NCI-H2171 (cell line): ENCODE results near the gene SUMO4.
"Not testable (repeated sequence)": the region's sequence is repeated elsewhere in the genome, so short reads cannot be mapped to it uniquely, and the experiment has no call there.

Source experiments
- DNase-seq: peaks from one replicate; lab custom pipeline; 2025; lab: John Stamatoyannopoulos, UW

Gene SUMO4

DNA sequence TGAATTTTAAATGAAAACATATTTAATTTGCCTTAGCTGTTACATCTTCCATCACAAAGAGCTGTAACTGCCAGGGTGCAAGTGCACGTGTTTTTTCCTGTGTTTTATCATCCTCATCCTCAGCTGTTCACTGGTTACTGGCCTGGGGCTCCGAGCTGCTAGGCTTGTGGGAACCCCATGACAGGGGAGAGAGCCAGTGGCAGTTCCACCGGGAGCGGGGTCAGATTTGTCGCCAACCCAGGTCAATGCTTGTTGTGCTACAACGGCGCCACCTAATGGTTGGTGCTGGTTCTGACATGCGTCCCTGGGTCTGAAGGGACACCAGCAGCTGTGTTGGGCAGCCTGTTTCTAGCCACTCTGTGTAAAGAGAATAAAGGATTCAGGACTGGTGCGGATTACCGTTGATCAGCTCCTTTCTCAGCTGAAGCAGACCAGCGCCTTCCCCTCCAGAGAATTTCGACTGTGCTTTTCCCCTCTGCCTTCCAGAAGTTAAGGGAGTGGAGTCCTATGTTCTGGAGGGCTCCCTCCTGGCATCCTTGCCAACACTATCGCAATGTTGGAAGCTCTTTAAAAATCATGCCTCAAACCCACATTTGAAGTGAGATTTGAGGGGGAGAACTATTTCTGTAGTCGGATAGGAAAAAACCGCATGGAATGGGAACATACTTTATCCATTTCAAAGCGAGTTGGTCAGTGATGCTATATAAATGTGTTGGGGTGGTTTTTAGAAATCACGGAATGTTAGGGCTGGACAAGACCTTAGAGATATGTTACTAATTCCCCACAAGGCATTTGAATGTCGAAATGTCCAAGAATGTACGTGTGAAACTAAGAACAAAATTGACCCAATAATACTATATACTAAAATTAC, 32.1 kb downstream of the SUMO4 start:
- peak; percentile 66 for DNase-seq

DNA sequence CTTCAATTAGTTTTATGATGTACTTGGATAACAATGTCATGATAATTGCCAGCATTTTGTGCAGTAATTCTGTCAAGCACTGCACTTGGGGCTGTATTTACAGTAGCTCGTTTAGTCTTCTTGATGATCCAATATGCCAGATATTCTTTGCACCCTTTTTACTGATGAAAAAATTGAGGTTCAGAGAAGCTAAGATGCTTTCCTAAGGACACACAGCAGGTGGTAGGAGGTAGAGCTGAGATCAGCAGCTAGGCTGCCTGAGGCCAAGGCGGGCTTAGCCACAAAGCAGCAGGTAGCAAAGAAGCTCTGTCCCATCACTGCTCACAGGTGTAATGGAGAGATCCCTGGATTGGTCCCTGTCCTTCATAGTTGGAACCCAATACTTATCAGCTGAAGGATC, 33.3 kb downstream of the SUMO4 start:
- no peak for DNase-seq

DNA sequence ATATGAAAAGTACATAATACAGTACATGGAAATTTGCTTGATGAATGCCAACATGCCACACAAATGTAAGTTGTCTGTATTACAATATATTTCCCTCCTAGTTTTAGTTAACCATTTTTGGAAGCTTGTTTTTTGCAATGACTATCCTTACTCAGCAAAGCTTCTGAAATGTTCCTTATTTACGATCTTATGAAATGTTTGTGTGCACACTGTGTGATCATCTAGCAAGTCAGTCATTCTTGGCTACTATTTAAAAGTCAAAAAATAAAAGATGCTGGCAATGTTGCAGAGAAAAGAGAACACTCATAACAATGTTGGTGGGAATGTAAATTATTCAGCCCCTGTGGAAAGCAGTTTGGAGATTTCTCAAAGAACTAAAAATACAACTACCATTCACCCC, 33.8 kb downstream of the SUMO4 start:
- DNase-seq, result no peak

- DNase-seq, result no peak
Measured at GRCh38 chr6:149435919-149436586, 36.0 kb downstream of the SUMO4 start.

DNA sequence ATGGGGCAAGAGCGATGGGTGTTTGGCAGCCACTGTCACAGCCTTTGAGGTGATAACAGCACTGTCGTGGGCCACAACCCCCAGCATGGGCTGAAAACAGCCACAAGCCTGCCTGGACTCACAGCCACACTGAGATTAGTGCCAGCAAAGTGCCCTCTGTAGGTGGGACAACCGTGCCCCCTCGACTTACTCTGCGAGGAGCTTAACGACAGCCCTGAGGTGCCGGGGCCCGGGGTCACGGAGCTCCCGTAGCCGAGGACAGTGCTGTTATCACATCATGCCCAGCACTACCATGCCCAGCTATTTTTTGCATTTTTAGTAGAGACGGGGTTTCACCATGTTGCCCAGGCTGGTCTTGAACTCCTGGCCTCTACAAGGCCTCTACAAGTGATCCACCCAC, 36.6 kb downstream of the SUMO4 start:
- DNase-seq, result no peak

DNA sequence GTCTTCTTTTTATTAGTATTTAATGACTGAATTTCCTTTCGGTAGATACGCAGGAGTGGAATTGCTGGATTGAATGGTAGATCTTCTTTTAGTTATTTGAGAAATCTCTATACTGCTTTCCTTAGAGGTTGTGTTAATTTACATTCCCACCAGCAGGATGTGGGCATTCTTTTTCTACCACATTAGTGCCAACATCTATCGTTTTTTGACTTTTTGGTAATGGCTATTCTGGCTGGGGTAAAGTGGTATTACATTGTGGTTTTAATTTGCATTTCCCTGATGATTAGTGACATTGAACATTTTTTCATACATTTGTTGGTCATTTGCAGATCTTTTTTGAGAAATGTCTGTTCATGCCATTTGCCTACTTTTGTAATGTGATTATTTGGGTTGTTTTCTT, 37.1 kb downstream of the SUMO4 start:
- no peak for DNase-seq

DNA sequence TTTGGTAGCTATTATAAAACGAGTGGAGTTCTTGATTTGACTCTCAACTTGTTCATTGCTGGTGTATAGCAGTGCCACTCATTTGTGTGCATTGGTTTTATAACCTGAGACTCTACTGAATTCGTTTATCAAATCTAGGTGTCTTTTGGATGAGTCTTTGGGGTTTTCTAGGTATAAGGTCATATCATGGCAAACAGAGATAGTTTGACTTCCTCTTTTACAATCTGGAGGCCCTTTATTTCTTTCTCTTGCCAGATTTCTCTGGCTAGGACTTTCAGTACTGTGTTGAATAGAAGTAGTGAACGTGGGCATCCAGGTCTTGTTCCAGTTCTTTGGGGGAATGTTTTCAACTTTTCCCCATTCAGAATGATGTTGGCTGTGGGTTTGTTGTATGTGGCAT, 38.8 kb downstream of the SUMO4 start:
- DNase-seq, result no peak

- no peak for DNase-seq
Measured at GRCh38 chr6:149439626-149440025, 39.6 kb downstream of the SUMO4 start.

DNA sequence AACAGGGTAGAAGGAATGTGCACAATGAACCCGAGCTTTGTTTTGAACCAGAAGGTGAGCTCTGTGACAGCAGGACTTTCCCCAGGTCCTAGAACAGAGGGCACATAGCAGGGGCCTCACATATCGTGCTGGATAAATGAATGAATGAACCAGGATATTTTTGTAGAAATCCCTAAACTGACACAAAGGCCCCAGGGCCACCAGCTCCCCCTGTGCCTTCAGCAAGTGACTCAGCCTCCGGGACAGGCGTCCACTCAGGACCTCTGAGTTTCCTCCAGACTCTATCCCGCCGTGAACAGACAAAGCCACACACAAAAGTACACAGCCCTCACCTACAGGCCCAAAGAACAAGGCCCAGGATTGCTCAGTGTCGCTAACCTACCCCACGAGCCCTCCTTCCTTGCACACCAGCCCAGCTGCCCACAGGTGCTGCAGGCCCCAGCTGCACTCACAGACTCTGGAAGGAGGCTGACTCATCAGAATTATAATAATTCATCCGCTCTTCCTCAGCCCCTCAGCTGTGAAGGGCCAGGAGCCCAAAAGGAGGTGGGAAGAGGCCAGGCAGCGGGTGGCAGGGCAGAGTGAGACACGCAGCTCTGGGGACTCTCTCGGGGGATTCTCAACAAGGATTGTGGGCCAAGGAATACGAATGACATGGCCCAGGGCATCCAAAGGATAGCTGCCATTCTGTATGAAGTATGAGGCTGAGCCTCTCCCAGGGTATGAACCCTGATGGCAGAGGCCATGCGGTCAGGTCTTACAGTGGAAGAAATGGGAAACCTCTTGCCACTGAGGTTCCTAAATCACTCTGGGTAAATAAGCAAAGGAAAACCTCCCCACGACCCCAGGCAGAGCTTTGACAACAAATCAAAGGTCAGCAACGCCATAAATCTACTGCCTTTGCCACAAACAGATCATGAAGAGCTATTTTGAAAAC, 40.9 kb downstream of the SUMO4 start:
- DNase-seq, result no peak

DNA sequence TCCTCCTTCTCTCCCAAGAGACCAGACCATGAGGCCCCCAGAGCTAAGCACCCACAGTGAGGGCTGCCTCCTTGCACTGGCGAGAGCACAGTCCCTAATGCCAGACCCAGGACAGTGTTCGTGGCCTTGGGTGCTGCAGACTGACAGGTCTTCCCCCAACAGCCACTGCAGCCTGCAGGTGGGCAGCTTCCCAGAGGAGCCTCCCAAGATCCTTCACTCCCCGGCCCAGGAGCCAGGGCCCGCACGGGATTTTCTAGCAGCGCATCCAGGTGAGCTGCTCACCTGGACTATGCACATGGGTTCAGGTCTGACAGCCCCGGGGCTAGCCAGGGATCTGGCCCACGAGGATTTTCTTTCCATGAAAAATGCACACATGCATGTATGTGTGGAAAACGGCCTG, 41.7 kb downstream of the SUMO4 start:
- no peak for DNase-seq

- DNase-seq, result no peak
Measured at GRCh38 chr6:149443411-149444181, 43.5 kb downstream of the SUMO4 start.

DNA sequence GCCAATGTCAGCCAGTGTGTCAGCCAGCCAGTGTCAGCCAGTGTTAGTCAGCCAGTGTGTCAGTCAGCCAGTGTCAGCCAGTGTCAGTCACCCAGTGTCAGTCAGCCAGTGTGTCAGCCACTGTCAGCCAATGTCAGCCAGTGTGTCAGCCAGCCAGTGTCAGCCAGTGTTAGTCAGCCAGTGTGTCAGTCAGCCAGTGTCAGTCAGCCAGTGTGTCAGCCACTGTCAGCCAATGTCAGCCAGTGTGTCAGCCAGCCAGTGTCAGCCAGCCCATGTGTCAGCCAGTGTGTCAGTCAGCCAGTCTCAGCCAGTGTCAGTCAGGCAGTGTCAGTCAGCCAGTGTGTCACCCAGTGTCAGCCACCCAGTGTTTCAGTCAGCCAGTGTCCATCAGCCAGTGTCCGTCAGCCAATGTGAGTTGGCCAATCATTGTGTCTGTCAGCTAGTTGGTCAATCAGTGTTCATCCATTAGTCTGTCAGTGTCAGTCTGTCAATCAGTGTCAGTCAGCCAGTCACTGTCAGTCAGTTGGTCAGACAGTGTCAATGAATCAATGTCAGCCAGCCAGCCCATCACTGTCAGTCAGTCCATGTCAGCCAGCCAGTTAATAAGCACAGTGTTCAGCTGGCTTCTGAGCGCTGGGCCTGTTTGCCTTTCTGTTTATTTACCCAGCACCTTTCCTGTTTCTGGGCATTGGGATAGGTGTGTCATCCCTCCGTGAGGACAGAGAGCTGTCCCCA, 44.5 kb downstream of the SUMO4 start:
- DNase-seq, result not testable (repeated sequence)

DNA sequence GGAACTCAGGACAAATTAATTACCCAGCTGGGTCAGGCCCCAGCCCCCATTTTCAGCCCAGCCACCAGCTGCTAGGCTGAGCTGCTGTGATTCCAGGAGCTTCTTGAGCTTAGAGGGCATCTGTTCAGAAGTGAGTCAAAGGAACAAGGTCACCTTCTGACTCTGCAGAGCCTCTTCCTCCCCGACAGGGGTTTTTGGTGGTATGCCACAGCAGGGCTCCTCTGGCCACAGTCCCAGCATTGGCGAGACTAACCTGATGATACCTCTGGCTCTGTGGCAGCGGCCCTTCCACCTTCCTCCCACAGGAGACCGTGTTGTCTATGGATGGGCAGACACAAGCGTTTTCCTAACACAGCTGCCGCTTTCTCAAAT, 45.0 kb downstream of the SUMO4 start:
- no peak for DNase-seq

DNA sequence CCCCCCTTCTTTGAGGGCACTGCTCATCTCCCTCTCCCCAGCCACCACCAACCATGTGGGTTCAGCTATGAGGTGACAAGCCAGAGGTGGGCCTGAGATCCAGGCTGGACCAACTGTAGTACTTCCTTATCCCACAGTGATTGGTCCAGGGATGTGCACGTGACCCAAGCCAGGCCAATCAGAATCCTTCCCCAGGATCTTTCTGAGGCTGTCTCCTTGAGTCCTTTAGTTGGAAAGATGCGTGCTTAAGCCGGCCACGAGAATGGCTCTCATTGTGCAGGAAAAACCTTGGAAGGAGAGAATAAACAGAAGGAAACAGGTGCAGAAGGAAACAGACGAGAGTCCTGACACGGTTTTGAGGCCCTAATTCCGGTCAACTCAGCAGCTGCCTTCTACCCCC, 45.5 kb downstream of the SUMO4 start:
- DNase-seq, result no peak

DNA sequence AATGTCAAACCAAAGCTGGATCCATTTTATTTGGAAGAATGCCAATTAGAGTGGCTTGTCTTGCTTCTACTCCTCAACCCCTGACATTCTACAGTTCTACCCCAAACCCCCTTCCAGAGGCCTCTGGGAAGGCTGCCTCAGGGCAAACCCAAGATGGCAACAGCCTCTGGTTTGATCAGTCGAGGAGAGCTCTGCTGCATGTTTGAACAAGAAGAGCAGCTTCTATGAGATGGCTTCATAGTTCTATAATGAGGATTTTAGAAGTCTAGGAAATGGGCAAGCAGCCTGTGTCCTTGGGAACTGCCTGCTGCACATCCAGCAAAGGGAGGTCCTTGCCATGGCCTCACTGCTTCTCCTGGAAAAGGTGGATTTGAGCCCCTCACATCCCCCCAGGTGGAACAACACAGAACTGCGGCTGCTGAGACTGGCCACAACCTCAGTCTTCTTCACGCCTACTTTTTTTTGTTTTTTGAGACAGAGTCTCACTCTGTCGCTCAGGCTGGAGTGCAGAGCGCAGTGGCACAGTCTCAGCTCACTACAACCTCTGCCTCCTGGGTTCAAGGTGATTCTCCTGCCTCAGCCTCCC, 46.8 kb downstream of the SUMO4 start:
- DNase-seq, result no peak

- DNase-seq, result no peak
Measured at GRCh38 chr6:149448821-149449453, 48.9 kb downstream of the SUMO4 start.

GRCh38 chr6:149449831-149450678, 50.0 kb downstream of the SUMO4 start:
- no peak for DNase-seq
